K562 (cell line): ENCODE results near the gene ELOVL7. TPM values are rescaled to one million over a fixed set of nuclear protein-coding genes. Genes with fewer than 3 reads are reported as not detected.
A peak's percentile ranks its signal among the peaks of the same experiment; 100 is the strongest.

Experiments used
- ARHGAP35 ChIP-seq: fragments of 450-650 bp; IDR thresholded peaks from 2 replicates; pipeline ENCODE4 v1.6.1; 2018; ENCODE audit not compliant: partially characterized antibody
- ESRRA ChIP-seq: fragments of 450-650 bp; IDR thresholded peaks from 2 replicates; pipeline ENCODE4 v1.6.1; 2014; ENCODE audit warnings: low read depth, mild to moderate bottlenecking, moderate library complexity, borderline replicate concordance
- GABPB2 ChIP-seq: fragments of 250-450 bp; sonication (Bioruptor Pico); conservative IDR thresholded peaks from 2 replicates; pipeline ENCODE4 v1.5.1; 2021; ENCODE audit warnings: mild to moderate bottlenecking
- HES1 ChIP-seq: fragments of 450-650 bp; IDR thresholded peaks from 2 replicates; pipeline ENCODE4 v1.6.1; 2016; ENCODE audit warnings: low read depth, mild to moderate bottlenecking, moderate library complexity
- KAT7 ChIP-seq: sonication (generic); formaldehyde crosslinking; IDR thresholded peaks from 2 replicates; pipeline ENCODE4 v1.8.0; 2022; ENCODE audit warnings: missing genetic modification reagents, mild to moderate bottlenecking, borderline replicate concordance
- MCM2 ChIP-seq: fragments of 450-650 bp; IDR thresholded peaks from 2 replicates; pipeline ENCODE4 v1.6.1; 2017; ENCODE audit warnings: low read depth, mild to moderate bottlenecking
- MCM3 ChIP-seq: fragments of 450-650 bp; IDR thresholded peaks from 2 replicates; pipeline ENCODE4 v1.6.1; 2016
- NR4A1 ChIP-seq, 2 experiments: fragments of 250-450 bp in 1 of 2; fragments of 450-650 bp in 1 of 2; sonication (Bioruptor Pico) in 1 of 2; IDR thresholded peaks; 2 replicates each; pipeline versions ENCODE4 v1.4.0 to v1.6.1; 2016 to 2020; ENCODE audit warnings: mild to moderate bottlenecking in 2 of 2, missing compliant biosample characterization in 1 of 2, missing genetic modification characterization in 1 of 2, moderate library complexity in 1 of 2
- ZBED1 ChIP-seq: IDR thresholded peaks from 2 replicates; pipeline ENCODE4 v1.6.1; 2014
- ZEB2 ChIP-seq: fragments of 450-650 bp; IDR thresholded peaks from 2 replicates; pipeline ENCODE4 v1.6.1; 2016
- ZHX1 ChIP-seq: fragments of 150-350 bp; conservative IDR thresholded peaks from 2 replicates; pipeline ENCODE4 v1.6.1; 2014; ENCODE audit warnings: low read length
- ZNF175 ChIP-seq: fragments of 200-800 bp; sonication (Bioruptor generic); IDR thresholded peaks from 2 replicates; pipeline ENCODE4 v1.6.1; 2016; ENCODE audit warnings: low read depth, mild to moderate bottlenecking, missing genetic modification characterization, missing compliant biosample characterization
- ZNF184 ChIP-seq: sonication (generic); formaldehyde crosslinking; IDR thresholded peaks from 2 replicates; pipeline ENCODE4 v1.5.0; 2020; ENCODE audit warnings: missing genetic modification reagents
- ZNF280B ChIP-seq: fragments of 250-450 bp; sonication (Bioruptor Pico); IDR thresholded peaks from 2 replicates; pipeline ENCODE4 v1.5.1; 2021; ENCODE audit warnings: mild to moderate bottlenecking
- ZNF551 ChIP-seq: fragments of 250-450 bp; sonication (Bioruptor Pico); IDR thresholded peaks from 2 replicates; pipeline ENCODE4 v1.5.0; 2021; ENCODE audit warnings: mild to moderate bottlenecking, moderate library complexity
- ZSCAN29 ChIP-seq: fragments of 450-650 bp; IDR thresholded peaks from 2 replicates; pipeline ENCODE4 v1.6.1; 2017
- polyA plus RNA-seq, 8 experiments: library from polyadenylated mRNA; depleted of rRNA in 4 of 8; stranded (reverse) in 5 of 8; unstranded in 3 of 8; fragments of >200 nt; fragmentation: Nextera tagmentation in 2 of 8; fragmentation: Illumina TruSeq in 1 of 8; extraction: Ambion mirVana in 2 of 8; extraction: Trizol in 1 of 8; gene quantifications; 2 replicates each; pipeline versions ENCODE4 v1.2.1 to v1.2.3, GENCODE V29; 2011 to 2014; ENCODE audit warnings: inconsistent platforms in 1 of 8, missing spikeins in 1 of 8
- total RNA-seq, 7 experiments: library from RNA; depleted of rRNA in 6 of 7; stranded (reverse); fragments of >200 nt in 6 of 7; fragmentation: Illumina TruSeq in 2 of 7; extraction: Trizol in 2 of 7; gene quantifications; 2 replicates each; pipeline versions ENCODE4 v1.2.1 to v1.2.3, GENCODE V29; 2011 to 2021; ENCODE audit warnings: low replicate concordance in 1 of 7
- TF ChIP-seq, protein P1 (sequence below): IDR thresholded peaks from 3 replicates; pipeline ENCODE4 v1.6.1; 2011; ENCODE audit warnings: borderline replicate concordance, mild to moderate bottlenecking; ENCODE audit not compliant: insufficient read length, insufficient read depth
- TF ChIP-seq, protein P2 (sequence below): fragments of 250-450 bp; sonication (Bioruptor Pico); IDR thresholded peaks from 2 replicates; pipeline ENCODE4 v1.8.0; 2022; ENCODE audit warnings: moderate library complexity, mild to moderate bottlenecking, inconsistent platforms
- TF ChIP-seq, protein P3 (sequence below): fragments of 450-650 bp; IDR thresholded peaks from 2 replicates; pipeline ENCODE4 v1.6.1; 2016; ENCODE audit warnings: missing biosample characterization, missing genetic modification characterization

Gene ELOVL7
- total and polyA plus RNA-seq, 9 of the 15 experiments (the other 6 are each of a cell fraction or from before 2014, with no cell fraction given): 4.5 to 12.3 (median 6.9) TPM

DNA sequence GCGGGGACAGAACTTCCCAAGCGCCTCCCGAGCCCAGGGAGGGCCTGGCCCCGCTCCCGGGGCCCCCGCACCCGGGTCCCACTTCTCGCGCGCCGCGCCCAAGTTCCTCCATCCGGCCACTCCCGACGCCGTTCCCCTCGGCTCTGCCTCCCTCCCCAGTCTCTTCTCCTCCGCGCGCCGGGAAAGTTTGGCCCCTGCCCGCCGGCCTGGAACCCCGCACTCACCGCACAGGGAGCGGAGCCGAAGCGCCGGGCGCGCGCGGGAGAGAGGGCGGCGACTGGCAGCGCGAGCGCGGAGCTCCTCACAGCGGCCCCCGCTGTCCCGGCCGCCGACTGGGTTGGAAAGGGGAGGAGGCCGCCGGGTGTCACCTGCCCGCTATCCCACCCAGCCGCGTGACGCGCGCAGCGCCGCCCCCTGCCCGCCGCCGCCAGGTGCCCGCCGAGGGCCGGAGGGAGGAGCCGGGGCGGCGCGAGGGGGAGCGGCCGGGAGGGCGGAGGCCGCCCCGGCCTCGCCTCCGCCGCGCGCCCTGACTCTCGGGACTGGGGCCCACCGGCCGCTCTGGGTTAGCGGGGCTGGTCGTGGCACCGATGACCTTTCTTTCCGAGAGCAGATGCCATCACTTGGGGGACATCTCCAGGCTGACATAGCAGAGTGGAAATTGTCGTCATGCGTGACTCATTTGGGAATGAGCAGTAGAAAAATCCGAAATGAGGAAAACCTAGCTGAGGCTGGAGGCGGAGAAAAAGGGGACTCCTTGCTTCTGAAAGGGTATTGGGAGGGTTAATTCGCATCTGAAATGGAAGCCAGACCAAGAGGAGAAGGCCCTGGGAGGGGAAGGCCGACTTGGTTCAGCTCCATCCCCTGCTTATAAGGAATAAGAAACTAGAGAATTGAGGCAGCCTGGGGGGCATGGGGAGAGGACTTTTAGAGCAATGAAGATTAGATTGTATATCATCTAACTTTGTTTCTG, at the start of gene ELOVL7 (continued):
- no peak for TF ChIP-seq ESRRA
- TF ChIP-seq ZNF184 (CRISPR knock-in tag): no peak
- no peak for TF ChIP-seq ZNF175 (CRISPR knock-in tag)
- TF ChIP-seq KAT7 (CRISPR knock-in tag): no peak
- TF ChIP-seq MCM3: no peak
- no peak for TF ChIP-seq ZNF551 (CRISPR knock-in tag)
- TF ChIP-seq ZHX1: no peak
- TF ChIP-seq ZEB2: 0 out of 2 replicates have a peak, but pooled peaks have one; percentile 11
- TF ChIP-seq, protein P1, sequence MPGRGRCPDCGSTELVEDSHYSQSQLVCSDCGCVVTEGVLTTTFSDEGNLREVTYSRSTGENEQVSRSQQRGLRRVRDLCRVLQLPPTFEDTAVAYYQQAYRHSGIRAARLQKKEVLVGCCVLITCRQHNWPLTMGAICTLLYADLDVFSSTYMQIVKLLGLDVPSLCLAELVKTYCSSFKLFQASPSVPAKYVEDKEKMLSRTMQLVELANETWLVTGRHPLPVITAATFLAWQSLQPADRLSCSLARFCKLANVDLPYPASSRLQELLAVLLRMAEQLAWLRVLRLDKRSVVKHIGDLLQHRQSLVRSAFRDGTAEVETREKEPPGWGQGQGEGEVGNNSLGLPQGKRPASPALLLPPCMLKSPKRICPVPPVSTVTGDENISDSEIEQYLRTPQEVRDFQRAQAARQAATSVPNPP: no peak
- no peak for TF ChIP-seq MCM2
- no peak for TF ChIP-seq ZBED1
- TF ChIP-seq NR4A1 (CRISPR knock-in tag; IDR thresholded peaks at IDR 0.05): no peak
- TF ChIP-seq NR4A1 (tag; IDR thresholded peaks at IDR 0.05): no peak
- TF ChIP-seq GABPB2 (CRISPR knock-in tag): no peak
- TF ChIP-seq ZNF280B (CRISPR knock-in tag): no peak
- TF ChIP-seq HES1: no peak
- TF ChIP-seq, protein P2, sequence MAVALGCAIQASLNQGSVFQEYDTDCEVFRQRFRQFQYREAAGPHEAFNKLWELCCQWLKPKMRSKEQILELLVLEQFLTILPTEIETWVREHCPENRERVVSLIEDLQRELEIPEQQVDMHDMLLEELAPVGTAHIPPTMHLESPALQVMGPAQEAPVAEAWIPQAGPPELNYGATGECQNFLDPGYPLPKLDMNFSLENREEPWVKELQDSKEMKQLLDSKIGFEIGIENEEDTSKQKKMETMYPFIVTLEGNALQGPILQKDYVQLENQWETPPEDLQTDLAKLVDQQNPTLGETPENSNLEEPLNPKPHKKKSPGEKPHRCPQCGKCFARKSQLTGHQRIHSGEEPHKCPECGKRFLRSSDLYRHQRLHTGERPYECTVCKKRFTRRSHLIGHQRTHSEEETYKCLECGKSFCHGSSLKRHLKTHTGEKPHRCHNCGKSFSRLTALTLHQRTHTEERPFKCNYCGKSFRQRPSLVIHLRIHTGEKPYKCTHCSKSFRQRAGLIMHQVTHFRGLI (CRISPR knock-in tag): no peak
- no peak for TF ChIP-seq ARHGAP35
- TF ChIP-seq, protein P3, sequence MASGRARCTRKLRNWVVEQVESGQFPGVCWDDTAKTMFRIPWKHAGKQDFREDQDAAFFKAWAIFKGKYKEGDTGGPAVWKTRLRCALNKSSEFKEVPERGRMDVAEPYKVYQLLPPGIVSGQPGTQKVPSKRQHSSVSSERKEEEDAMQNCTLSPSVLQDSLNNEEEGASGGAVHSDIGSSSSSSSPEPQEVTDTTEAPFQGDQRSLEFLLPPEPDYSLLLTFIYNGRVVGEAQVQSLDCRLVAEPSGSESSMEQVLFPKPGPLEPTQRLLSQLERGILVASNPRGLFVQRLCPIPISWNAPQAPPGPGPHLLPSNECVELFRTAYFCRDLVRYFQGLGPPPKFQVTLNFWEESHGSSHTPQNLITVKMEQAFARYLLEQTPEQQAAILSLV (tag): no peak
- no peak for TF ChIP-seq ZSCAN29
